Measurements from ENCODE around the gene TPCN2.

TPCN2 gene

DNA sequence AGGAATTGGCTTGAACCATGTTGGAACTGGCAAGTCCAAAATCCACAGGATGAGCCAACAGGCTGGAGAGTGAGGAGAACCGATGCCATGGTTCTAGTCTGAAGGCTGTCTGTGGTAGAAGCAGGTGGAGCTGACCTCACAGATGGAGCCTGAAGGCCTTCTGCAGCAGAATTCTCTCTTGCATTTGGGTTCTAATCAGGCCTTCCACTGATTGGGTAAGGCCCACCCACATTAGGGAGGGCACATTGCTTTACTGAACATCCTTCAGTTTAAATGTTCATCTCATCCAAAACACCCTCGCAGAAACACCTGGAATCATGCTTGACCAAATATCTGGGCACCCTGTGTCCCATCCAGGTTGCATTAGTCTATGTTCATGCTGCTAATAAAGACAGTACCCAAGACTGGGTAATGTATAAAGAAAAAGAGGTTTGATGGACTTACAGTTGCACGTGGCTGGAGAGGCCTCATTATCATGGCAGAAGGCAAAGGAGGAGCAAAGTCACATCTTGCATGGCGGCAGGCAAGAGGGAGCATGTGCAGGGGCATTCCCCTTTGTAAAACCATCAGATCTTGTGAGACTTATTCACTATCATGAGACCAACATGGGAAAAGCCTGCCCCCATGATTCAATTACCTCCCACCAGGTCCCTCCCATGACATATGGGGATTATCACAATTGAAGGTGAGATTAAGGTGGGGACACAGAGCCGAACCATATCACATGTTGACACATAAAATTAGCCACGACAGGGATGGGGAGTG is 122.9 kb downstream of the TPCN2 start:
- DNase-seq = no peak

GRCh38 chr11:69172674-69173073 is 123.9 kb downstream of the TPCN2 start:
- DNase-seq = no peak

DNA sequence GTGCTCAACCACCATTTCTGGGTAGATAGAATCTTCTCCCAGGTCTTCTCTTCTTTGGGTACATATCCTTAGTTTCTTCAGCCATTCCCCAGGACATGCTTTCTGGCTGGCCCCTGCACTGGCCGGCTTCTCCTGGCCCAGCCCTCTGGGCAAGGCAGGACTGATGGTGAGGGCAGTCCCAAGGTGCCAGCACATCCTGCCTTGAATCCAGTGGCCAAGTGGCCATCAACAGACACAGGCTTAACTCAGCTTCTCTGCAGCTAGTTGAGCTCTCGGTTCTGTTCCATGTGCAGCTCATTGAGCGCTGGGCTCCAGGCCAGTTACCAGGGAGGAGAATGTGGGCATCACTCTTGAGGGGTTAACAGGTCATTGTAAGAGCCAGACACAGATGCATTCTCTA is 124.6 kb downstream of the TPCN2 start:
- DNase-seq = no peak

DNA sequence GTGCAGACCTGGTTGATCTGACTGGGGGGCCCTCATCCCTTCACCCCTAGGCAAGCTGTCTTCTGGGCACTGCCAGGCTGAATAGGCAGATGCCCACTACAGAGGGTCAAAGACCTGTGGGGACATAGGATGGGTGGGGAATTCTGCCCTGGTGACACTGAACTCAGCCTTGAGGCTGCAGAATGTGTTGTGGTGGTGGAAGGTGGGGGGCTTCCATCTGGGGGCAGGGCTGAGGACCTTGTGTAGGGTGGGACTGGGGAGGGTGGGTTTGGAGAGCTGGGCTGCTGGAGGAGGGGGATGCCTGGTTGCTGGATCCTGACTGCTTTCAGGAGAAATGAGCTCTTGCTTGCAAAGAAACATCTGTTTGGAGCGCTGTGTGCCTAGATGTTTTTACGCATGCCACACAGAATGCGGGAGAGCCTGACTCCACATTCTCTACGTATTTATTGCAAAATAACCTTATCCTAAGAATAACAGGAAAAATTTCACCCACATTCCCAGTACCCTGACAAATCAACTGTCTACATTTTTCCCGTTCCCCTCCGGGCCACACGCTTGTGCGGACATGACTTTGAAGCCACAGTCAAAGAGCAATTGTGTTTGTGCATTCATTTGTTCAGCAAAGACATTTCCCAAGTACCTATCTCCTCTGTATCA is 125.3 kb downstream of the TPCN2 start:
- no peak for DNase-seq

- no peak for DNase-seq
Measured at GRCh38 chr11:69174841-69175240, 126.1 kb downstream of the TPCN2 start.

DNA sequence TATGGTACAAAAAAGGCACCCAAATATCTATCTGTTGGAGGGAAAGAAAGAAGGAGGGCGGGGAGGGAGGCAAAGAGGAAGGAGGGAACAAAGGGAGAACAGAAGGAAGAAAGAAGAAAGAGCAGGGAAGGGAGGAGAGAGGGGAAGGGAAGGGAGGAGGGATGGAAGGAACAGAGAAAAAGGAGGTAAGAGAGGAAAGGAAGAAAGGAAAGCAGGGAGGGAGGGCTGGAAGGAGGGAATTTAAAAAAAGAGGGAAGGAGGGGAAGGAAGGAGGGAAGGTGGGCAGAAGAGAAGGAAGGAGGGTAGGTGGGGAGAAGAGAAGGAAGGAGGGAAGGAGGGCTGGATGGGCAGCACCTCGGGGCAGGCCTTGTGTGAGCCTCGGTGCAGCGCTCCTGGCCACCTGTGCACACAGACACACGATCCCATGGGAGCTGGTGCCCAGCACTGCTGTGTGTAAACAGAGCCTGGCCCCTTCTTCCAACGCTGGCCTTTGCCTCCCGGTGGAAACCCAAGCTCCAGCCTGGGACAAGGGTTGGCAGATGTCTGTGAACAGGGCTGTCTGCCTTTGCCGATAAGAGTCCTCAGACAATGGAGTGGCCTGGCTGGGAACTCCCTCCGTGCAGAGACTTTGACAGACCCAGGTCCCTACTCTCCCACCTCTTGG is 130.2 kb downstream of the TPCN2 start:
- no peak for DNase-seq

DNA sequence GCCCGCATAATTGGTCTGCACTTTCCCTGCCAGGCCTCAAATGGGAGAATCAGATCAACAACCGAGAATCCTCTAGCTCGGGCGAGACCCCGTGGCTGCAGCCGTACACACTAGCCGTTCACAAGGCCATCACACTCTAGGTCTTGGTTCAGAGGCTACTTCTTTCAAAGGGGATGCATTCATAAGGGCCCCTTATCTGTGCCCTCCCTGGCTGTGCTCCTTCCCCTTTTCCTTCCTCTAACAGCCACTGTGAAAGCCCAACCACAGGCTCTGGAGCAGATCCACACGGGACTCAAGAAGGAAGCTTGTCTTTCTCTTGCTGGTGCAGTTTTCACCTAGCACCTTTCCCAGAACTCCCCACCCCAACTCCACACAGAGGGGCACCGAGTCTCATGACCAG is 131.5 kb downstream of the TPCN2 start:
- no peak for DNase-seq

- DNase-seq = no peak
Measured at GRCh38 chr11:69180726-69181125, 132.0 kb downstream of the TPCN2 start.

DNA sequence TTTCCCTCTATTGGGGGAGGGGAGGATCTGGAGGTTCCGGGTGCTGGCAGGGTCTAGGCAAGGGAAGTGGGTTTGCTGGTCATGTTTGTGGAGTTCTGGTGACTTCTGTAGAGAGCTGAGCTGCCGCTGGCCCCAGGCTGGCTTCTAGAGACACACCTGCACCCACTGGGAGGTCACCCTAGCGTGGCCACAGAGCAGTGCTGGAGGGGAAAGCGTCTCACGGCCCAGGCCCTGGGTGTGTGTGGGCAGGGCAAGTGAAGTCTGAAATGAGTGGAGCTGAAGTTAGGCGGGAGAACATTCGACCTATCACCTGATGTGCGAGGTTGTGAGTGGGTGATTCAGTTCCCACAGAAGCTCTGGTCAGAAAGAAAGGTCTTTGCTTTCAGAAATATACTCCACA is 134.9 kb downstream of the TPCN2 start:
- DNase-seq = no peak
